ENCODE data around the gene MFSD11. TPM values are rescaled to one million over a fixed set of nuclear protein-coding genes. Genes with fewer than 3 reads are reported as not detected.

The MFSD11 gene
- total RNA-seq (10 to 100 TPM; 23.6 to 38.2 TPM), polyA plus RNA-seq (ENCODE audit: insufficient read length in 6 of 6) (10 to 100 TPM; 30.4 to 38.4 (median 35.3) TPM)
- long read RNA-seq, donor 1, partial matches to known transcripts = 0 of 6 reads
- long read RNA-seq, donor 1, other reads (novel, unspliced or antisense) = 0 of 6 reads
- long read RNA-seq, donor 2, transcript MFSD11-216 (1 exons, 1,141 nt) = major isoform, 5 of 7 reads
- long read RNA-seq, donor 2, partial matches to known transcripts = 0 of 7 reads
- long read RNA-seq, donor 2, other reads (novel, unspliced or antisense) = 0 of 7 reads
- long read RNA-seq, donor 3, partial matches to known transcripts = 0 of 4 reads
- long read RNA-seq, donor 3, other reads (novel, unspliced or antisense) = 0 of 4 reads
- long read RNA-seq, donor 4, partial matches to known transcripts = 0 of 6 reads
- long read RNA-seq, donor 4, other reads (novel, unspliced or antisense) = 1 of 6 reads
- long read RNA-seq, donor 5, partial matches to known transcripts = 0 of 5 reads
- long read RNA-seq, donor 5, other reads (novel, unspliced or antisense) = 0 of 5 reads
- long read RNA-seq, donor 6, partial matches to known transcripts = 0 of 3 reads
- long read RNA-seq, donor 6, other reads (novel, unspliced or antisense) = 0 of 3 reads
- long read RNA-seq, donor 7, partial matches to known transcripts = 0 of 5 reads
- long read RNA-seq, donor 7, other reads (novel, unspliced or antisense) = 0 of 5 reads
- long read RNA-seq, donor 8, partial matches to known transcripts = 0 of 1 reads
- long read RNA-seq, donor 8, other reads (novel, unspliced or antisense) = 0 of 1 reads
- long read RNA-seq, donor 9 = 0 reads
- long read RNA-seq, donor 10, partial matches to known transcripts = 1 of 8 reads
- long read RNA-seq, donor 10, other reads (novel, unspliced or antisense) = 5 of 8 reads
- long read RNA-seq, donor 11 = 0 reads
- long read RNA-seq, donor 12, partial matches to known transcripts = 0 of 3 reads
- long read RNA-seq, donor 12, other reads (novel, unspliced or antisense) = 0 of 3 reads

- TF ChIP-seq, protein P1, sequence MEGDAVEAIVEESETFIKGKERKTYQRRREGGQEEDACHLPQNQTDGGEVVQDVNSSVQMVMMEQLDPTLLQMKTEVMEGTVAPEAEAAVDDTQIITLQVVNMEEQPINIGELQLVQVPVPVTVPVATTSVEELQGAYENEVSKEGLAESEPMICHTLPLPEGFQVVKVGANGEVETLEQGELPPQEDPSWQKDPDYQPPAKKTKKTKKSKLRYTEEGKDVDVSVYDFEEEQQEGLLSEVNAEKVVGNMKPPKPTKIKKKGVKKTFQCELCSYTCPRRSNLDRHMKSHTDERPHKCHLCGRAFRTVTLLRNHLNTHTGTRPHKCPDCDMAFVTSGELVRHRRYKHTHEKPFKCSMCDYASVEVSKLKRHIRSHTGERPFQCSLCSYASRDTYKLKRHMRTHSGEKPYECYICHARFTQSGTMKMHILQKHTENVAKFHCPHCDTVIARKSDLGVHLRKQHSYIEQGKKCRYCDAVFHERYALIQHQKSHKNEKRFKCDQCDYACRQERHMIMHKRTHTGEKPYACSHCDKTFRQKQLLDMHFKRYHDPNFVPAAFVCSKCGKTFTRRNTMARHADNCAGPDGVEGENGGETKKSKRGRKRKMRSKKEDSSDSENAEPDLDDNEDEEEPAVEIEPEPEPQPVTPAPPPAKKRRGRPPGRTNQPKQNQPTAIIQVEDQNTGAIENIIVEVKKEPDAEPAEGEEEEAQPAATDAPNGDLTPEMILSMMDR (IDR thresholded peaks at IDR 0.05) = no peak
- H3K27me3 ChIP-seq = no peaks in the 10 kb centered on the region
- peak within 1 kb of the TSS; percentile 99 for H3K27ac ChIP-seq
- peak in 3 of 4 donors; percentile 93 to 98 (median 98) for DNase-seq
- no peaks in the 10 kb centered on the region for H3K9me3 ChIP-seq
- intact Hi-C loops (cut with DNase I) = no loop called here
- ATAC-seq = peak; percentile 83
- H3K4me1 ChIP-seq = peaks cover 22 to 56% of the 10 kb centered on the region in 2 donors
- peak within 1 kb of the TSS; percentile 97 to 98 for H3K4me3 ChIP-seq
- peaks cover 0 to 49% of the 10 kb centered on the region in 2 donors for H3K36me3 ChIP-seq
Observed at GRCh38 chr17:76737676-76738467, at the start of gene MFSD11. Gene MFSD11, plus strand, starts transcription at chr17:76738119. Its CDS starts 234 bp downstream, at chr17:76738353.

DNA sequence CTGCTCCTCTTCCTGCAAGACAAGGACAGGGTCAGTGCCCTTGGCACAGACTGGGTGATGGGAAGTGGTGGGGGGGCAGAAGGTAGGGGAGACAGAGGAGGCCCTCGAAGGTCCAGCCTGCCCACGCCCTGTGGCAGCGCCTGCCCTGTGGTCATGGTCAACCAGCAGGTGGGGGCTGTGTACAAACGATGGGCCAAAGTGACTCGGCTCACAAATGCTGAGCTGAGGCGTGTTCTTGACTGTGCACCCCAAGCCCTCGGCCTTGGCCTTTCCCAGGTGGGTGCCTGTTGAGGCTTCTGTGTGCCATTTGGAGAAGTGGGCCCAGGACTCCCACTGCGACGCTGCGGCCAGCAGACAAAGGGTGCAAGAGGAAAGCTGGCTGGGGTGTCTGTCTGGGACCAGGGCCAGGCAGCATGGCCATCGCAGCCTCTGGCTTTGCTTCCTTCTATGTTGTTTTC lies 49.7 kb upstream of the MFSD11 start:
- Histone ChIP-seq H3K4me1 (peaks cover 4 to 8% of the 10 kb centered on the region in 2 donors), H3K27me3 (no peaks in the 10 kb centered on the region)
- intact Hi-C loops (cut with DNase I) = no loop called here

DNA sequence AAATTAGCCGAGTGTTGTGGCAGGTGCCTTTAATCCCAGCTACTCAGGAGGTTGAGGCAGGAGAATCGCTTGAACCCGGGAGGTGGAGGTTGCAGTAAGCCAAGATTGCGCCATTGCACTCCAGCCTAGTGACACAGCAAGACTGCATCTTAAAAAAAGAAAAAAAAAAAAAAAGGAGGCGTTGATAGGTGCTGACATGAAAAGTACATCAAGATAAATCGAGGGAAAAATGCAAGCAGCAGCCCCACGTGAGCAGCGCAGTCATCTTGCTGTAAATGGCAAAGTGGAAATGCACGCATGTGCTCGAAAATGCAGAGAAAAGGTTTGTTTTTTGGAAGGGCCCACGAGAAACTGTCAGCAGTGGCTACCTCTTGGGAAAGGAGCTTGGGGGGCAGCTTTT lies 48.1 kb upstream of the MFSD11 start:
- Histone ChIP-seq H3K4me1 (peaks cover 4 to 8% of the 10 kb centered on the region in 2 donors), H3K27ac (peak overlapping the region in 1 of 2 donors; percentile 79), H3K36me3 (peaks cover 0 to 3% of the 10 kb centered on the region in 2 donors), H3K4me3 (no peak overlapping the region), H3K27me3 (no peaks in the 10 kb centered on the region), H3K9me3 (no peaks in the 10 kb centered on the region)
- TF ChIP-seq, protein P1 (IDR thresholded peaks at IDR 0.05) = no peak
- no peak for DNase-seq
- intact Hi-C loops (cut with DNase I) = no loop called here
- no peak for ATAC-seq

More for the DNA sequence above, 49.7 kb upstream of the MFSD11 start:
- Histone ChIP-seq H3K36me3 (peaks cover 0 to 11% of the 10 kb centered on the region in 2 donors), H3K4me3 (no peak overlapping the region), H3K9me3 (no peaks in the 10 kb centered on the region), H3K27ac (peak overlapping the region; percentile 73 to 79)
- TF ChIP-seq, protein P1 (IDR thresholded peaks at IDR 0.05) = no peak
- ATAC-seq (peak; percentile 11), DNase-seq (no peak)

DNA sequence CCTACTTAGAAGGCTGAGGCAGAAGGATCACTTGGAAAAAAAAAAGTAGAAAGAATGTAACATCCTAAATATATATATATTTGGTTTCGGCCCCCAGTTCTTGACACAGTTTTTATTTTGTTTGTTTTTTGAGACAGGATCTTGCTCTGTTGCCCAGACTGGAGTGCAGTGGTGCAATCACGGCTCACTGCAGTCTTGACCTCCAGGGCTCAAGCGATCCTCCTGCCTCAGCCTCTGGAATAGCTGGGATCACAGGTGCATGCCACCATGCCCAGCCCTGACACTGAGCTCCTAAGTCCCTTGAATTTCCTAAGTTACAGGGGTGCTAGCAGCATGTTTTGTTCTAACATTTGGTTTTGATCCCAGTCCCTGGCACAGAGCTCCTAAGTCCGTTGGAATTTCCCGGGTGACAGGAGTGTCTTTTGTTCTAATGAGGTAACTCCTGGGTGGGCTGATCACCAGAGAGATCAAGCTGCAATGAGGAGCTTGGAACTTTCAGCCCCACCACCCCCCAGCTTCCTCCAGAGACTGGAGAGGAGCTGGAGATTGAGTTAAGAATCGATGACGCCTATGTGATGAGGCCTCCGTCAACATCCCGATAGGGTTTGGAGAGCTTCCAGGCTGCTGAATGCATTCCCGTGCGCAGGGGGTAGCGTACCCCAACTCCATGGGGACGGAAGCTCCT lies 47.2 kb upstream of the MFSD11 start:
- intact Hi-C loops (cut with DNase I) = no loop called here
- peaks cover 4 to 8% of the 10 kb centered on the region in 2 donors for H3K4me1 ChIP-seq
- DNase-seq (no peak), ATAC-seq (no peak)
- no peaks in the 10 kb centered on the region for H3K9me3 ChIP-seq
- no peaks in the 10 kb centered on the region for H3K27me3 ChIP-seq
- no peak overlapping the region for H3K4me3 ChIP-seq
- H3K27ac ChIP-seq = no peak overlapping the region
- peaks cover 0 to 3% of the 10 kb centered on the region in 2 donors for H3K36me3 ChIP-seq
- TF ChIP-seq, protein P1 (IDR thresholded peaks at IDR 0.05) = no peak

Measured in left lung (tissue), 14 donors.